PC-9 (cell line): ENCODE data around the gene CHURC1.

Source experiments
- CTCF ChIP-seq: fragments of 200-600 bp; sonication (generic); conservative IDR thresholded peaks from 2 replicates; pipeline ENCODE4 v1.6.1; 2017; ENCODE audit warnings: mixed run types, antibody characterized with exemption, mild to moderate bottlenecking, moderate library complexity
- EZH2 ChIP-seq: fragments of 200-600 bp; sonication (generic); IDR thresholded peaks from 2 replicates; pipeline ENCODE4 v1.8.0; 2017; ENCODE audit warnings: antibody characterized with exemption, low read depth

- no peak for TF ChIP-seq EZH2
- TF ChIP-seq CTCF: no peak
Observed at GRCh38 chr14:64885559-64885958, 28.7 kb upstream of the CHURC1 start.
